DMS153 treated with DMSO at 0.1 percent for 48 hours (cell line): Measurements from ENCODE around the gene C16orf74.

Experiments
- DNase-seq: peaks from one replicate; lab custom pipeline; 2025; ENCODE audit not compliant: unreplicated experiment; lab: John Stamatoyannopoulos, UW

The C16orf74 gene

GRCh38 chr16:85659805-85660511, 90.9 kb downstream of the C16orf74 start:
- peak; percentile 32 for DNase-seq

GRCh38 chr16:85659336-85659735, 91.6 kb downstream of the C16orf74 start:
- DNase-seq = no peak

GRCh38 chr16:85658504-85659326, 92.2 kb downstream of the C16orf74 start:
- DNase-seq = no peak

GRCh38 chr16:85657996-85658395, 92.9 kb downstream of the C16orf74 start:
- DNase-seq = no peak
